MCF 10A (cell line): ENCODE measurements around the gene GPR143. TPM values are rescaled to one million over a fixed set of nuclear protein-coding genes. Genes with fewer than 3 reads are reported as not detected.

ENCODE experiments used
- BruUV-seq: library from RNA; stranded (reverse); fragments of 400-500 nt; replicated peaks from 2 replicates; lab custom pipeline; 2021; lab: Mats Ljungman, UMichigan
- CTCF ChIA-PET: fragments of 300-600 bp; sonication (Branson Sonifier 250); formaldehyde crosslinking; extraction: SDS; loops from one replicate; lab custom pipeline; 2021; ENCODE audit warnings: antibody characterized with exemption, inconsistent platforms; lab: Yijun Ruan, JAX
- POLR2A ChIA-PET: fragments of 300-600, 350-650 bp; sonication (Branson Sonifier 250); formaldehyde crosslinking; extraction: SDS; loops from one replicate; lab custom pipeline; 2020; ENCODE audit warnings: antibody characterized with exemption, inconsistent platforms; lab: Yijun Ruan, JAX
- DNase-seq: peaks from one replicate; pipeline ENCODE4 v3.0.0-alpha.2; 2018; ENCODE audit not compliant: unreplicated experiment
- H3K27ac Mint-ChIP-seq: one replicate; pipeline ENCODE4 v1.8.0; 2022; ENCODE audit warnings: mild to moderate bottlenecking, low read depth, mixed read lengths; ENCODE audit not compliant: unreplicated experiment
- H3K27me3 Mint-ChIP-seq: one replicate; pipeline ENCODE4 v1.8.0; 2022; ENCODE audit warnings: mixed read lengths; ENCODE audit not compliant: insufficient read depth, unreplicated experiment
- H3K36me3 Mint-ChIP-seq: one replicate; pipeline ENCODE4 v1.8.0; 2022; ENCODE audit warnings: mild to moderate bottlenecking, moderate library complexity, mixed read lengths; ENCODE audit not compliant: insufficient read depth, unreplicated experiment
- H3K4me1 Mint-ChIP-seq: one replicate; pipeline ENCODE4 v1.8.0; 2022; ENCODE audit warnings: mixed read lengths; ENCODE audit not compliant: insufficient read depth, unreplicated experiment
- H3K4me3 Mint-ChIP-seq: one replicate; pipeline ENCODE4 v1.8.0; 2022; ENCODE audit warnings: mild to moderate bottlenecking, moderate library complexity, mixed read lengths; ENCODE audit not compliant: unreplicated experiment
- H3K9me3 Mint-ChIP-seq: one replicate; pipeline ENCODE4 v1.8.0; 2022; ENCODE audit warnings: mixed read lengths; ENCODE audit not compliant: unreplicated experiment
- intact Hi-C: fragments of 100-400 bp; cut with micrococcal nuclease; formaldehyde crosslinking; loops from 2 replicates; pipeline ENCODE4 v1.14.1; 2022
- total RNA-seq: library from RNA; stranded (reverse); gene quantifications from 2 replicates; pipeline ENCODE4 v1.2.3, GENCODE V29; 2022
- TF ChIP-seq, protein P1 (sequence below): fragments of 200-600 bp; IDR thresholded peaks from one replicate; pipeline ENCODE4 v1.8.0; 2022; ENCODE audit warnings: antibody characterized with exemption, mild to moderate bottlenecking; ENCODE audit not compliant: unreplicated experiment

The GPR143 gene
- total RNA-seq, 1 experiment from 2014 or later, result 0.77 TPM

DNA sequence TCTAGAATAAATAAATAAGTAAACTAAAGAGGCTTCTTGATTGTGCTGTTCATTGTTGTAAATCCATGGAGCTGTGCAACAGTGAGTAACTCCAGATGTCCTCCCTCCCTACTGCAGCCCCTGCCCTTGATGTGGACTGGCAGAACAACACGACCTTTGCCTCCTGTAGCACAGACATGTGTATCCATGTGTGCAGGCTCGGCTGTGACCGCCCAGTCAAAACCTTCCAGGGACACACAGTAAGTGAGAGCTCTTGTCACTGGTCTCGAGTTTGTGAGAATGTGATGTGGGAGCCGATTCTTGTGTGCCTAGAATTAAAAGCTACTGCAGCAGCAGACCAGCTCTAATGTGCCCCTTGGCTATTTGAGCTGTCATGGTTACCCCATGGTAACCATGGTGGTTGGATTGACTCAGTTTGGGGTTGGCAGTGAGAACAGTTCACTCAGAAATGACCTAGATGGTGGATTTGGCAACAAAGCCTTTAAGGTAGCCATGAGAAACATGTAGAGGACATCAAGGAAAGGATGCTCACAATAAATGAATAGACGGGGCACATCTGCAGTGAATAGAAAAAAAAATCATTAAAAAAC lies 60.7 kb downstream of the GPR143 start:
- intact Hi-C loops, result no loop called here
- H3K36me3 Mint-ChIP-seq, result peaks cover 18% of the 10 kb centered on the region
- H3K9me3 Mint-ChIP-seq, result peaks cover 7% of the 10 kb centered on the region
- H3K4me3 Mint-ChIP-seq, result no peak overlapping the region
- no peaks in the 10 kb centered on the region for H3K4me1 Mint-ChIP-seq
- TF ChIP-seq, protein P1, sequence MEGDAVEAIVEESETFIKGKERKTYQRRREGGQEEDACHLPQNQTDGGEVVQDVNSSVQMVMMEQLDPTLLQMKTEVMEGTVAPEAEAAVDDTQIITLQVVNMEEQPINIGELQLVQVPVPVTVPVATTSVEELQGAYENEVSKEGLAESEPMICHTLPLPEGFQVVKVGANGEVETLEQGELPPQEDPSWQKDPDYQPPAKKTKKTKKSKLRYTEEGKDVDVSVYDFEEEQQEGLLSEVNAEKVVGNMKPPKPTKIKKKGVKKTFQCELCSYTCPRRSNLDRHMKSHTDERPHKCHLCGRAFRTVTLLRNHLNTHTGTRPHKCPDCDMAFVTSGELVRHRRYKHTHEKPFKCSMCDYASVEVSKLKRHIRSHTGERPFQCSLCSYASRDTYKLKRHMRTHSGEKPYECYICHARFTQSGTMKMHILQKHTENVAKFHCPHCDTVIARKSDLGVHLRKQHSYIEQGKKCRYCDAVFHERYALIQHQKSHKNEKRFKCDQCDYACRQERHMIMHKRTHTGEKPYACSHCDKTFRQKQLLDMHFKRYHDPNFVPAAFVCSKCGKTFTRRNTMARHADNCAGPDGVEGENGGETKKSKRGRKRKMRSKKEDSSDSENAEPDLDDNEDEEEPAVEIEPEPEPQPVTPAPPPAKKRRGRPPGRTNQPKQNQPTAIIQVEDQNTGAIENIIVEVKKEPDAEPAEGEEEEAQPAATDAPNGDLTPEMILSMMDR, result no peak
- ChIA-PET POLR2A (no interaction called here), CTCF (interaction anchor here (0.7 to 1.2 kb wide), 2 partner anchors 607 to 734 kb away, joined by 3 to 4 read pairs; no protein-coding TSS in a partner anchor)
- no TSS peak for BruUV-seq
- H3K27me3 Mint-ChIP-seq, result no peaks in the 10 kb centered on the region
- no peak overlapping the region for H3K27ac Mint-ChIP-seq
- DNase-seq, result no peak

DNA sequence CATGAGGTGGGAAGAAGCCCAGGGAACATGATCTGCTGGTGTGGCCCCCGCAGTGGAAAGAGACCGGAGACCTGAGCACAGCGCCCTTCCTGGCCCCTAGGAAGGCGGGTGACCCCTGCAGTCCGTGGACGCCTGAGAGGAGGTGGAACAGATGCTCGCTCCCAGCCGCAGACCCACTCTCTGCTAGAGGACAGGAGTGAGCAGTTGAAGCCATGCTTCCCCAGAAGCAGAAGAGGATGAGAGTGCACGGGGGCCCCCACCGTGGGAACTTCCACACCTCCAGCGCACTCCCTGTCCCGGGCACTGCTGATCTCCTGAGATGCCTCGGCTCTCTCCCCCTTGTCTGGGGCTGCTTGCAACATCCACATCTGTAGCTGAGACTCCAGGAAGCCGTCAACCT lies 62.2 kb downstream of the GPR143 start:
- POLR2A ChIA-PET, result no interaction called here
- Mint-ChIP-seq H3K27ac (no peak overlapping the region), H3K4me3 (no peak overlapping the region), H3K9me3 (peaks cover 7% of the 10 kb centered on the region), H3K27me3 (no peaks in the 10 kb centered on the region), H3K4me1 (no peaks in the 10 kb centered on the region), H3K36me3 (peaks cover 11% of the 10 kb centered on the region)
- no peak for DNase-seq
- BruUV-seq, result no TSS peak
- CTCF ChIA-PET, result interaction anchor here (0.9 kb wide), 1 partner anchor 835 kb away, joined by 4 read pairs; no protein-coding TSS in a partner anchor
- TF ChIP-seq, protein P1, result no peak
- intact Hi-C loops, result no loop called here

DNA sequence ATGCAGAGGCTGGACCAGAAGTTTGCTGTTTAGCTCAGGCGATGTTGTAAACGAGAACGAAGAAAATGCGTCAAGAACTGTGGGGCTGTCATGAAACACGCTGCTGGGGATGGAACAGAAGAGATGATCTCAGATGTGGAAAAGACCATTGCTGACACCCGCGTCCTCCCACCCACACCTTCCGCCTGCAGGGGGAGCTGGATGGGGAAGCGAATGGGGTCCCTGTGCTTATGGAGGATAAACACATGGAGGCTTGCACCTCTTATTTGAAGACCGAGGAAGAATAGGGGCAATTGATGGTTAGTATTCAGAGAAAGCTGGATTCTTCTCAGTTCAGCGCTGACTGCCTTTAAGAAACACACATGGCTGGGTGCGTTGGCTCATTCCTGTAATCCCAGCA lies 63.9 kb downstream of the GPR143 start:
- no TSS peak for BruUV-seq
- CTCF ChIA-PET, result interaction anchor here (0.7 to 1.2 kb wide), 3 partner anchors 9 to 883 kb away, joined by 3 read pairs; no protein-coding TSS in a partner anchor
- Mint-ChIP-seq H3K36me3 (peaks cover 13% of the 10 kb centered on the region), H3K9me3 (peaks cover 7% of the 10 kb centered on the region), H3K4me1 (no peaks in the 10 kb centered on the region), H3K27me3 (no peaks in the 10 kb centered on the region), H3K4me3 (no peak overlapping the region), H3K27ac (no peak overlapping the region)
- intact Hi-C loops, result no loop called here
- TF ChIP-seq, protein P1, result no peak
- DNase-seq, result no peak
- POLR2A ChIA-PET, result no interaction called here

DNA sequence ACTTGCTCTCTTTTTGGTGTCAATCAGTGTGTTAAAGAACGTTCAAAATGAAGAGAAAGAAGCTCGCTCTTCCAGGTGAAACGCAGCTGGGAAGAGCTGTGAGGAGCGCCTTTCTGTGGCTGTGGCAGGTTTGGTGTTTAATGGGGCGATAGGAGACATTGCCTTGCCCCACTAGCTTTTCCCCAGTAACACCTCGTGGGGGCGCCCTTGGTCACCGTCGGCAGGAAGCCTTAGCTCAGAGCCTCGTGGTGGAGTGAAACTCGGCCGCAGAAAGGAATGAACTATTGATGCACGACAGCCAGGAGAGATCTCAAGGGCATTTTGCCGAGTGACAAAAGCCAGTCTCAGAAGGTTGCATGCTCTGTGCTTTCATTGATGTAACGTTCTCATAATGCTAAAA lies 65.1 kb downstream of the GPR143 start:
- no peaks in the 10 kb centered on the region for H3K27me3 Mint-ChIP-seq
- POLR2A ChIA-PET, result interaction anchor here (0.5 kb wide), 1 partner anchor 321 kb away, joined by 3 read pairs; no protein-coding TSS in a partner anchor
- no TSS peak for BruUV-seq
- CTCF ChIA-PET, result interaction anchor here (0.6 to 1.2 kb wide), 2 partner anchors 882 to 1670 kb away, joined by 3 read pairs; no protein-coding TSS in a partner anchor
- DNase-seq, result no peak
- peaks cover 7% of the 10 kb centered on the region for H3K9me3 Mint-ChIP-seq
- TF ChIP-seq, protein P1, result no peak
- peaks cover 13% of the 10 kb centered on the region for H3K36me3 Mint-ChIP-seq
- intact Hi-C loops, result no loop called here
- no peaks in the 10 kb centered on the region for H3K4me1 Mint-ChIP-seq
- no peak overlapping the region for H3K4me3 Mint-ChIP-seq
- no peak overlapping the region for H3K27ac Mint-ChIP-seq
